ENCODE measurements around the gene PKMYT1. TPM values are rescaled to one million over a fixed set of nuclear protein-coding genes. Genes with fewer than 3 reads are reported as not detected.
A peak's percentile ranks its signal among the peaks of the same experiment; 100 is the strongest.

The PKMYT1 gene
- total and polyA plus RNA-seq, 8 donors = 0.28 to 4.8 (median 1.5) TPM

- intact Hi-C loops (cut with DNase I) = no loop called here
- Histone ChIP-seq H3K36me3 (no peaks in the 10 kb centered on the region), H3K27ac (no peak overlapping the region), H3K4me3 (no peak overlapping the region), H3K4me1 (peaks cover 13 to 30% (median 17%) of the 10 kb centered on the region in 3 donors), H3K27me3 (no peaks in the 10 kb centered on the region), H3K9me3 (no peaks in the 10 kb centered on the region)
- no peak for FAIRE-seq
- no peak for TF ChIP-seq CTCF (IDR thresholded peaks at IDR 0.05)
- WGBS, 2 donors = 83 to 86% methylated on average over 17 of the region's 17 CpGs
- DNase-seq = no peak
- ATAC-seq = no peak
Observed at GRCh38 chr16:2986623-2987188, 6.5 kb upstream of the PKMYT1 start.

GRCh38 chr16:2985893-2986355 lies 5.7 kb upstream of the PKMYT1 start:
- WGBS, 2 donors = 18 to 20% methylated on average over 15 of the region's 15 CpGs
- no peaks in the 10 kb centered on the region for H3K36me3 ChIP-seq
- intact Hi-C loops (cut with DNase I) = no loop called here
- H3K27me3 ChIP-seq = no peaks in the 10 kb centered on the region
- peak; percentile 77 to 88 (median 86) for ATAC-seq
- H3K9me3 ChIP-seq = no peaks in the 10 kb centered on the region
- H3K4me3 ChIP-seq = no peak overlapping the region
- peak overlapping the region; percentile 70 to 84 (median 71) for H3K27ac ChIP-seq
- no peak for TF ChIP-seq CTCF (IDR thresholded peaks at IDR 0.05)
- FAIRE-seq = no peak
- H3K4me1 ChIP-seq = peaks cover 13 to 37% (median 17%) of the 10 kb centered on the region in 3 donors
- peak; percentile 77 to 96 (median 89) for DNase-seq

GRCh38 chr16:2985462-2985861 lies 5.2 kb upstream of the PKMYT1 start:
- WGBS, 2 donors = 5 to 19% methylated on average over 9 of the region's 9 CpGs

GRCh38 chr16:2983706-2984136 lies 3.5 kb upstream of the PKMYT1 start:
- peak; percentile 95 to 97 (median 96) for TF ChIP-seq CTCF (IDR thresholded peaks at IDR 0.05)
- DNase-seq (peak in 5 of 6 donors; percentile 66 to 94 (median 84)), FAIRE-seq (no peak), ATAC-seq (peak; percentile 26 to 64 (median 54))
- 8 to 9% methylated on average over 42 of the region's 42 CpGs for WGBS, 2 donors
- H3K9me3 ChIP-seq = no peaks in the 10 kb centered on the region
- peak overlapping the region in 1 of 4 donors; percentile 13 for H3K4me3 ChIP-seq
- H3K4me1 ChIP-seq = peaks cover 13 to 45% (median 17%) of the 10 kb centered on the region in 3 donors
- H3K36me3 ChIP-seq = no peaks in the 10 kb centered on the region
- H3K27me3 ChIP-seq = no peaks in the 10 kb centered on the region
- intact Hi-C loops (cut with DNase I) = loop anchor here in 1 of 3 donors (5.0 kb wide), 1 partner anchor 61 kb away; no protein-coding TSS in a partner anchor
- H3K27ac ChIP-seq = no peak overlapping the region

More at GRCh38 chr16:2985462-2985861, 5.2 kb upstream of the PKMYT1 start:
- H3K27me3 ChIP-seq = no peaks in the 10 kb centered on the region
- FAIRE-seq (no peak), ATAC-seq (peak; percentile 40 to 56 (median 46)), DNase-seq (peak in 5 of 6 donors; percentile 79 to 93 (median 83))
- no peaks in the 10 kb centered on the region for H3K9me3 ChIP-seq
- H3K27ac ChIP-seq = peak overlapping the region; percentile 70 to 84 (median 71)
- TF ChIP-seq CTCF (IDR thresholded peaks at IDR 0.05) = no peak
- intact Hi-C loops (cut with DNase I) = no loop called here
- H3K4me1 ChIP-seq = peaks cover 13 to 39% (median 17%) of the 10 kb centered on the region in 3 donors
- no peaks in the 10 kb centered on the region for H3K36me3 ChIP-seq
- H3K4me3 ChIP-seq = no peak overlapping the region

GRCh38 chr16:2982402-2982801 lies 2.2 kb upstream of the PKMYT1 start:
- DNase-seq (no peak), ATAC-seq (no peak), FAIRE-seq (no peak)
- intact Hi-C loops (cut with DNase I) = loop anchor here in 1 of 3 donors (5.0 kb wide), 1 partner anchor 60 kb away; no protein-coding TSS in a partner anchor
- 85 to 86% methylated on average over 5 of the region's 5 CpGs for WGBS, 2 donors
- TF ChIP-seq CTCF (IDR thresholded peaks at IDR 0.05) = no peak
- Histone ChIP-seq H3K27ac (no peak overlapping the region), H3K4me1 (peaks cover 22 to 54% (median 22%) of the 10 kb centered on the region in 3 donors), H3K4me3 (no peak overlapping the region), H3K9me3 (no peaks in the 10 kb centered on the region), H3K36me3 (no peaks in the 10 kb centered on the region), H3K27me3 (no peaks in the 10 kb centered on the region)

Measured in pancreas (tissue), 10 donors.